PFSK-1 (cell line): ENCODE data around the gene IGSF9.

Experiments
- FOXP2 ChIP-seq: optimal IDR thresholded peaks from 2 replicates; pipeline ENCODE3; 2011; ENCODE audit warnings: borderline replicate concordance, control low read depth, inconsistent platforms; ENCODE audit not compliant: insufficient read depth; ENCODE audit errors: extremely low read length, extremely low read depth
- POLR2AphosphoS5 ChIP-seq: IDR thresholded peaks from 2 replicates; pipeline ENCODE4 v1.6.1; 2012; ENCODE audit warnings: low read depth, mild to moderate bottlenecking, control low read depth, low read length, moderate library complexity
- REST ChIP-seq, 2 experiments: IDR thresholded peaks; 2 replicates each; pipeline versions ENCODE4 v1.6.1 to v1.8.0; 2011 to 2012; ENCODE audit warnings: low read depth in 2 of 2, low read length in 2 of 2, control low read depth in 1 of 2, inconsistent platforms in 1 of 2, mild to moderate bottlenecking in 1 of 2, moderate library complexity in 1 of 2; ENCODE audit not compliant: insufficient read depth in 1 of 2
- SIN3A ChIP-seq: IDR thresholded peaks from 2 replicates; pipeline ENCODE4 v1.6.1; 2012; ENCODE audit warnings: mild to moderate bottlenecking, low read length, moderate library complexity, borderline replicate concordance; ENCODE audit not compliant: insufficient read depth
- TAF1 ChIP-seq: IDR thresholded peaks from 2 replicates; pipeline ENCODE4 v1.6.1; 2012; ENCODE audit warnings: low read length, control low read depth, borderline replicate concordance; ENCODE audit not compliant: insufficient read depth

GRCh38 chr1:159955456-159955855 is 10.0 kb upstream of the IGSF9 start:
- TF ChIP-seq POLR2AphosphoS5 = no peak
- TF ChIP-seq TAF1 = no peak
- no peak for TF ChIP-seq REST (IDR thresholded peaks at IDR 0.05; ENCODE audit: insufficient read depth in 1 of 2, low read depth in 2 of 2, low read length in 2 of 2)
- TF ChIP-seq FOXP2 = no peak
- no peak for TF ChIP-seq SIN3A
